ENCODE results near the gene TAL1. TPM values are rescaled to one million over a fixed set of nuclear protein-coding genes. Genes with fewer than 3 reads are reported as not detected.

The TAL1 gene
- total RNA-seq, 1 experiment from 2014 or later, result not detected

GRCh38 chr1:47229886-47230691 lies 1.9 kb downstream of the TAL1 start:
- no peak for DNase-seq (ENCODE audit: extremely low read depth, low read depth)

GRCh38 chr1:47229031-47229885 lies 2.8 kb downstream of the TAL1 start:
- DNase-seq (ENCODE audit: extremely low read depth, low read depth), result no peak

- no peak for DNase-seq (ENCODE audit: extremely low read depth, low read depth)
Observed at GRCh38 chr1:47228644-47229030, 3.4 kb downstream of the TAL1 start.

- no peak for DNase-seq (ENCODE audit: extremely low read depth, low read depth)
Observed at GRCh38 chr1:47227341-47228232, 4.4 kb downstream of the TAL1 start.

- DNase-seq (ENCODE audit: extremely low read depth, low read depth), result no peak
Observed at GRCh38 chr1:47226839-47227215, 5.2 kb downstream of the TAL1 start.

- DNase-seq (ENCODE audit: extremely low read depth, low read depth), result no peak
Observed at GRCh38 chr1:47226121-47226838, 5.7 kb downstream of the TAL1 start.

GRCh38 chr1:47225430-47226100 lies 6.5 kb downstream of the TAL1 start:
- DNase-seq (ENCODE audit: extremely low read depth, low read depth), result no peak

- no peak for DNase-seq (ENCODE audit: extremely low read depth, low read depth)
Observed at GRCh38 chr1:47224676-47225399, 7.2 kb downstream of the TAL1 start.

GRCh38 chr1:47223921-47224675 lies 7.9 kb downstream of the TAL1 start:
- DNase-seq (ENCODE audit: extremely low read depth, low read depth), result no peak

- DNase-seq (ENCODE audit: extremely low read depth, low read depth), result no peak
Observed at GRCh38 chr1:47223174-47223920, 8.7 kb downstream of the TAL1 start.

- DNase-seq (ENCODE audit: extremely low read depth, low read depth), result no peak
Observed at GRCh38 chr1:47222476-47222875, 9.5 kb downstream of the TAL1 start.

GRCh38 chr1:47219590-47220220 lies 12.3 kb downstream of the TAL1 start:
- no peak for DNase-seq (ENCODE audit: extremely low read depth, low read depth)

GRCh38 chr1:47219001-47219400 lies 13.0 kb downstream of the TAL1 start:
- no peak for DNase-seq (ENCODE audit: extremely low read depth, low read depth)

- DNase-seq (ENCODE audit: extremely low read depth, low read depth), result no peak
Observed at GRCh38 chr1:47216278-47217059, 15.6 kb downstream of the TAL1 start.

- no peak for DNase-seq (ENCODE audit: extremely low read depth, low read depth)
Observed at GRCh38 chr1:47215713-47216112, 16.3 kb downstream of the TAL1 start.

- DNase-seq (ENCODE audit: extremely low read depth, low read depth), result no peak
Observed at GRCh38 chr1:47214549-47214948, 17.5 kb downstream of the TAL1 start.
